Neural cell (in vitro differentiated cells): ENCODE measurements around the gene AICDA. TPM values are rescaled to one million over a fixed set of nuclear protein-coding genes. Genes with fewer than 3 reads are reported as not detected.

Experiments used
- H2AFZ ChIP-seq: fragments of 200-600, 300-800 bp; sonication (generic), shearing (Covaris generic); 2 replicates; pipeline ENCODE4 v1.6.0; 2014; ENCODE audit warnings: low read depth, mild to moderate bottlenecking, antibody characterized with exemption, low read length, moderate library complexity
- H3F3A ChIP-seq: fragments of 200-600 bp; shearing (Covaris generic); 2 replicates; pipeline ENCODE4 v1.6.1; 2016; ENCODE audit warnings: mild to moderate bottlenecking, moderate library complexity, mixed read lengths, antibody characterized with exemption, low read length; ENCODE audit not compliant: insufficient read depth, poor library complexity, severe bottlenecking
- H3K27ac ChIP-seq: fragments of 200-600, 300-800 bp; sonication (generic), shearing (Covaris generic); 2 replicates; pipeline ENCODE4 v1.5.1; 2014; ENCODE audit warnings: mild to moderate bottlenecking, low read length, moderate library complexity
- H3K27me3 ChIP-seq: fragments of 300-800, 200-600 bp; sonication (generic), shearing (Covaris generic); 2 replicates; pipeline ENCODE4 v1.6.0; 2014; ENCODE audit warnings: mild to moderate bottlenecking, low read depth, low read length, moderate library complexity; ENCODE audit not compliant: insufficient read depth
- H3K36me3 ChIP-seq: fragments of 300-800, 200-600 bp; sonication (generic), shearing (Covaris generic); 2 replicates; pipeline ENCODE4 v1.5.1; 2014; ENCODE audit warnings: mild to moderate bottlenecking, antibody characterized with exemption, low read length, moderate library complexity; ENCODE audit not compliant: insufficient read depth
- H3K4me2 ChIP-seq: fragments of 300-800, 200-600 bp; sonication (generic), shearing (Covaris generic); 2 replicates; pipeline ENCODE4 v1.6.0; 2014; ENCODE audit warnings: mild to moderate bottlenecking, low read length
- H3K4me3 ChIP-seq: fragments of 300-800, 200-600 bp; sonication (generic), shearing (Covaris generic); 2 replicates; pipeline ENCODE4 v1.5.1; 2014; ENCODE audit warnings: mild to moderate bottlenecking, low read length, moderate library complexity
- H3K79me2 ChIP-seq: fragments of 200-600 bp; shearing (Covaris generic); replicated peaks from 2 replicates; pipeline ENCODE4 v1.6.0; 2014; ENCODE audit warnings: mild to moderate bottlenecking, low read length, moderate library complexity; ENCODE audit not compliant: insufficient read depth
- H3K9ac ChIP-seq: fragments of 300-800, 200-600 bp; sonication (generic), shearing (Covaris generic); 2 replicates; pipeline ENCODE4 v1.6.1; 2016; ENCODE audit warnings: mild to moderate bottlenecking, low read length, mixed read lengths
- H3K9me2 ChIP-seq: fragments of 200-600 bp; shearing (Covaris generic); 2 replicates; pipeline ENCODE4 v1.6.1; 2016; ENCODE audit warnings: mild to moderate bottlenecking, low read length, mixed read lengths; ENCODE audit not compliant: insufficient read depth
- H3K9me3 ChIP-seq: fragments of 200-600, 300-800 bp; sonication (generic), shearing (Covaris generic); 2 replicates; pipeline ENCODE4 v1.6.1; 2016; ENCODE audit warnings: mild to moderate bottlenecking, mixed run types, low read length, moderate library complexity, mixed read lengths
- H4K20me1 ChIP-seq: fragments of 200-600 bp; shearing (Covaris generic); 2 replicates; pipeline ENCODE4 v1.6.1; 2016; ENCODE audit warnings: mild to moderate bottlenecking, mixed run types; ENCODE audit not compliant: insufficient read depth
- EP300 ChIP-seq: fragments of 450-650 bp; conservative IDR thresholded peaks from 2 replicates; pipeline ENCODE4 v1.6.1; 2014; ENCODE audit warnings: antibody characterized with exemption, mild to moderate bottlenecking, moderate library complexity; ENCODE audit not compliant: poor library complexity, severe bottlenecking
- EZH2 ChIP-seq: fragments of 200-600, 300-800 bp; shearing (Covaris generic), sonication (generic); IDR thresholded peaks from 2 replicates; pipeline ENCODE4 v1.6.1; 2014; ENCODE audit warnings: antibody characterized with exemption, low read length, borderline replicate concordance, mild to moderate bottlenecking; ENCODE audit not compliant: insufficient read depth, poor library complexity, severe bottlenecking
- MXI1 ChIP-seq: fragments of 450-650 bp; conservative IDR thresholded peaks from 2 replicates; pipeline ENCODE4 v1.6.1; 2014; ENCODE audit warnings: antibody characterized with exemption, mild to moderate bottlenecking; ENCODE audit not compliant: poor library complexity, severe bottlenecking
- POLR2AphosphoS5 ChIP-seq: IDR thresholded peaks from 2 replicates; pipeline ENCODE4 v1.6.1; 2012
- RAD21 ChIP-seq: fragments of 450-650 bp; conservative IDR thresholded peaks from 2 replicates; pipeline ENCODE4 v1.6.1; 2014; ENCODE audit warnings: antibody characterized with exemption, mild to moderate bottlenecking, moderate library complexity
- SMC3 ChIP-seq: fragments of 450-650 bp; conservative IDR thresholded peaks from 2 replicates; pipeline ENCODE4 v1.6.1; 2014; ENCODE audit warnings: antibody characterized with exemption, mild to moderate bottlenecking, moderate library complexity; ENCODE audit not compliant: poor library complexity
- TAF1 ChIP-seq: IDR thresholded peaks from 2 replicates; pipeline ENCODE4 v1.6.1; 2012; ENCODE audit warnings: low read depth
- polyA plus RNA-seq: library from polyadenylated mRNA; depleted of rRNA; stranded (reverse); fragments of >200 nt; gene quantifications from 2 replicates; pipeline ENCODE4 v1.2.3, GENCODE V29; 2014
- TF ChIP-seq, protein P1 (sequence below): fragments of 450-650 bp; IDR thresholded peaks from 2 replicates; pipeline ENCODE4 v1.5.1; 2014; ENCODE audit warnings: antibody characterized with exemption, mild to moderate bottlenecking, moderate library complexity; ENCODE audit not compliant: poor library complexity, severe bottlenecking
- TF ChIP-seq, protein P2 (sequence below): IDR thresholded peaks from 2 replicates; pipeline ENCODE4 v1.6.1; 2012; ENCODE audit warnings: borderline replicate concordance

Gene AICDA
- polyA plus RNA-seq, 1 donor from 2014 or later: not detected

DNA sequence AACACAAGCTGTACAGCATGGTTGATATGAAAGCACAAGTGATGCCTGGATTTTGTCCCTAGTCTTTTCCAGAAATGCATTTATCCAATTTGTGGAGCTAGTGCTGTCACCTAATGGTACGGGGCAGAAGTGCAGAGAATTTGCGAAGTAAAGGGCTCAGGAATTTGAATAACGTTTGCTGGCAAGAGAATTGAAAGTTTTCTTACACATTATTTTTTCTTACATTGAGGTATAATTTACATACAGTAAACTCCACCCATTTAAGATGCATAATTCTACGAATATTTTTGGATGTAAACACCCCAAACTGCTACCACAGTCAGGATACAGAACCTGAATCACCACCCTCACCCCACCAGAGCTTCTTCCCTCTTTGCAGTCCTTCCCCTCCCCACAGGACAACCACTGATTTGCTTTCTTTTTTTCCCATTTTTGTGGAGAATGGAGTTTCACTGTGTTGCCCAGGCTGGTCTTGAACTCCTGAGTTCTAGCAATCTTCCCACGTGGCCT is 3.5 kb downstream of the AICDA start:
- H3K27ac ChIP-seq: no peak overlapping the region
- no peaks in the 10 kb centered on the region for H4K20me1 ChIP-seq
- H3F3A ChIP-seq: no peaks in the 10 kb centered on the region
- H3K9me3 ChIP-seq: no peaks in the 10 kb centered on the region
- H3K4me2 ChIP-seq: no peak overlapping the region
- no peak overlapping the region for H2AFZ ChIP-seq
- no peaks in the 10 kb centered on the region for H3K79me2 ChIP-seq
- no peaks in the 10 kb centered on the region for H3K36me3 ChIP-seq
- H3K9me2 ChIP-seq: no peaks in the 10 kb centered on the region
- no peaks in the 10 kb centered on the region for H3K27me3 ChIP-seq
- H3K9ac ChIP-seq: no peak overlapping the region
- no peak overlapping the region for H3K4me3 ChIP-seq
- TF ChIP-seq, protein P1, sequence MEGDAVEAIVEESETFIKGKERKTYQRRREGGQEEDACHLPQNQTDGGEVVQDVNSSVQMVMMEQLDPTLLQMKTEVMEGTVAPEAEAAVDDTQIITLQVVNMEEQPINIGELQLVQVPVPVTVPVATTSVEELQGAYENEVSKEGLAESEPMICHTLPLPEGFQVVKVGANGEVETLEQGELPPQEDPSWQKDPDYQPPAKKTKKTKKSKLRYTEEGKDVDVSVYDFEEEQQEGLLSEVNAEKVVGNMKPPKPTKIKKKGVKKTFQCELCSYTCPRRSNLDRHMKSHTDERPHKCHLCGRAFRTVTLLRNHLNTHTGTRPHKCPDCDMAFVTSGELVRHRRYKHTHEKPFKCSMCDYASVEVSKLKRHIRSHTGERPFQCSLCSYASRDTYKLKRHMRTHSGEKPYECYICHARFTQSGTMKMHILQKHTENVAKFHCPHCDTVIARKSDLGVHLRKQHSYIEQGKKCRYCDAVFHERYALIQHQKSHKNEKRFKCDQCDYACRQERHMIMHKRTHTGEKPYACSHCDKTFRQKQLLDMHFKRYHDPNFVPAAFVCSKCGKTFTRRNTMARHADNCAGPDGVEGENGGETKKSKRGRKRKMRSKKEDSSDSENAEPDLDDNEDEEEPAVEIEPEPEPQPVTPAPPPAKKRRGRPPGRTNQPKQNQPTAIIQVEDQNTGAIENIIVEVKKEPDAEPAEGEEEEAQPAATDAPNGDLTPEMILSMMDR: peak; percentile 71
- TF ChIP-seq POLR2AphosphoS5 (no peak), RAD21 (peak; percentile 62), SMC3 (peak; percentile 49), MXI1 (no peak), EP300 (no peak), EZH2 (no peak), TAF1 (no peak)
- TF ChIP-seq, protein P2, sequence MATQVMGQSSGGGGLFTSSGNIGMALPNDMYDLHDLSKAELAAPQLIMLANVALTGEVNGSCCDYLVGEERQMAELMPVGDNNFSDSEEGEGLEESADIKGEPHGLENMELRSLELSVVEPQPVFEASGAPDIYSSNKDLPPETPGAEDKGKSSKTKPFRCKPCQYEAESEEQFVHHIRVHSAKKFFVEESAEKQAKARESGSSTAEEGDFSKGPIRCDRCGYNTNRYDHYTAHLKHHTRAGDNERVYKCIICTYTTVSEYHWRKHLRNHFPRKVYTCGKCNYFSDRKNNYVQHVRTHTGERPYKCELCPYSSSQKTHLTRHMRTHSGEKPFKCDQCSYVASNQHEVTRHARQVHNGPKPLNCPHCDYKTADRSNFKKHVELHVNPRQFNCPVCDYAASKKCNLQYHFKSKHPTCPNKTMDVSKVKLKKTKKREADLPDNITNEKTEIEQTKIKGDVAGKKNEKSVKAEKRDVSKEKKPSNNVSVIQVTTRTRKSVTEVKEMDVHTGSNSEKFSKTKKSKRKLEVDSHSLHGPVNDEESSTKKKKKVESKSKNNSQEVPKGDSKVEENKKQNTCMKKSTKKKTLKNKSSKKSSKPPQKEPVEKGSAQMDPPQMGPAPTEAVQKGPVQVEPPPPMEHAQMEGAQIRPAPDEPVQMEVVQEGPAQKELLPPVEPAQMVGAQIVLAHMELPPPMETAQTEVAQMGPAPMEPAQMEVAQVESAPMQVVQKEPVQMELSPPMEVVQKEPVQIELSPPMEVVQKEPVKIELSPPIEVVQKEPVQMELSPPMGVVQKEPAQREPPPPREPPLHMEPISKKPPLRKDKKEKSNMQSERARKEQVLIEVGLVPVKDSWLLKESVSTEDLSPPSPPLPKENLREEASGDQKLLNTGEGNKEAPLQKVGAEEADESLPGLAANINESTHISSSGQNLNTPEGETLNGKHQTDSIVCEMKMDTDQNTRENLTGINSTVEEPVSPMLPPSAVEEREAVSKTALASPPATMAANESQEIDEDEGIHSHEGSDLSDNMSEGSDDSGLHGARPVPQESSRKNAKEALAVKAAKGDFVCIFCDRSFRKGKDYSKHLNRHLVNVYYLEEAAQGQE: no peak

DNA sequence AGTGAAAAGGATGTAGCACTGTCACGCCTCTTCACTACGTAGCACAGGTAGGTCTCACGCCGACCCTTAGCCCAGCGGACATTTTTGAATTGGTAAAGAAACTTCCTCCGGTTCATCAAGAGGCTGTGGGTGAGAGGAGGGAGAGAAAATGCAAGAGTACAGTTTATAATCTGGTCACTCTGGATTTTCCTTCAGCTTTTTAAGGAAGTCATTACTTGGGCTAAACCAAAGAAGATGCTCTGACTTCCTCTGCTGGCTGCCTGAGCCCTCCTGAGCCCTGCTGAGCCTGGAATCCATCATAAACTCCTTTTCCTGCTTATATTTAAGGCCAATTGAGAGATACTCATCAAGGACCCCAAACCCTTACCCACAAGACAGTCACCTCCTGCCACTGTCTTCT is 5.8 kb downstream of the AICDA start:
- no peak overlapping the region for H3K9ac ChIP-seq
- H4K20me1 ChIP-seq: no peaks in the 10 kb centered on the region
- no peaks in the 10 kb centered on the region for H3K79me2 ChIP-seq
- no peak for TF ChIP-seq TAF1
- TF ChIP-seq RAD21: no peak
- no peaks in the 10 kb centered on the region for H3K9me3 ChIP-seq
- no peak overlapping the region for H2AFZ ChIP-seq
- no peak overlapping the region for H3K4me2 ChIP-seq
- no peaks in the 10 kb centered on the region for H3K9me2 ChIP-seq
- H3K36me3 ChIP-seq: no peaks in the 10 kb centered on the region
- H3K27me3 ChIP-seq: no peaks in the 10 kb centered on the region
- no peaks in the 10 kb centered on the region for H3F3A ChIP-seq
- H3K27ac ChIP-seq: no peak overlapping the region
- H3K4me3 ChIP-seq: no peak overlapping the region

DNA sequence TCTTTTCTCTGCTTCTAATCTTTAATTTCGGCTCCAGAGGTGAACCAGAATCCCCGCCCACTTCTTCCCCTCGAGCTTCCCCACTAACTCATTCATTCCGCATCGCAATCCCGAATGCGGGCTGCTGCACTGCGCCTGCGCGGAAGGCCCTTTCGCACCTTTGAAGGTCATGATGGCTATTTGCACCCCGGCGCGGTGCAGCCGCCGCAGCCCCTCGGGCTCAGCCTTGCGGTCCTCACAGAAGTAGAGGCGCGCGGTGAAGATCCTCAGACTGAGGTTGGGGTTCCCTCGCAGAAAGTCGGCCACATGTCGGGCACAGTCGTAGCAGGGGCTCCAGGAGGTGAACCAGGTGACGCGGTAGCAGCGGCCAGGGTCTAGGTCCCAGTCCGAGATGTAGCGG is 7.6 kb downstream of the AICDA start:
- Histone ChIP-seq H2AFZ (no peak overlapping the region), H3K27ac (no peak overlapping the region), H3K9me2 (no peaks in the 10 kb centered on the region), H3F3A (no peaks in the 10 kb centered on the region), H3K4me2 (no peak overlapping the region), H3K36me3 (no peaks in the 10 kb centered on the region), H4K20me1 (no peaks in the 10 kb centered on the region), H3K9me3 (no peaks in the 10 kb centered on the region), H3K4me3 (no peak overlapping the region), H3K9ac (no peak overlapping the region), H3K79me2 (no peaks in the 10 kb centered on the region), H3K27me3 (no peaks in the 10 kb centered on the region)
- no peak for TF ChIP-seq MXI1
- no peak for TF ChIP-seq EP300
- no peak for TF ChIP-seq RAD21
- no peak for TF ChIP-seq POLR2AphosphoS5
- TF ChIP-seq EZH2: no peak
- TF ChIP-seq, protein P2: no peak
- TF ChIP-seq, protein P1: no peak
- TF ChIP-seq TAF1: no peak
- TF ChIP-seq SMC3: no peak
